ENCODE results near the gene DCP2.

Gene DCP2

DNA sequence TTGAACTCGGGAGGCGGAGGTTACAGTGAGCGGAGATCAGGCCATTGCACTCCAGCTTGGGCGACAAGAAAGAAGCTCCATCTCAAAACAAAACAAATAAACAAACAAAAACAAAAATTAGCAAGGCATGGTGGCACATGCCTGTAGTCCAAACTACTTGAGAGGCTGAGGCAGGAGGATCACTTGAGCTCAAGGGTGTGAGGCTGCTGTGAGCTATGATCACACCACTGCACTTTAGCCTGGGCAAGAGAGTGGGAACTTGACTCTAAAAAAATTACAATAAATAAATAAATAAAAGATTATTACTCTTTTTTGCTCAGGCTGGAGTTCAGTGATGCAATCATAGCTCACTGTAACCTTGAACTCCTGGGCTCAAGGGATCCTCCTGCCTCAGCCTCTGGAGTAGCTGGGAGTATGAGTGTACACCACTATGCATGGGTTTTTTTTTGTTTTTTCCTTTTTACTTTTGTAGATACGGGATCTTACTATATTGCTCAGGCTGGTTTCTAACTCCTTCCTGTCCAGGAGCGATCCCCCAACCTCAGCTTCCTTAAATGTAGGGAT is 9.0 kb upstream of the DCP2 start:
- DNase-seq = no peak

DNA sequence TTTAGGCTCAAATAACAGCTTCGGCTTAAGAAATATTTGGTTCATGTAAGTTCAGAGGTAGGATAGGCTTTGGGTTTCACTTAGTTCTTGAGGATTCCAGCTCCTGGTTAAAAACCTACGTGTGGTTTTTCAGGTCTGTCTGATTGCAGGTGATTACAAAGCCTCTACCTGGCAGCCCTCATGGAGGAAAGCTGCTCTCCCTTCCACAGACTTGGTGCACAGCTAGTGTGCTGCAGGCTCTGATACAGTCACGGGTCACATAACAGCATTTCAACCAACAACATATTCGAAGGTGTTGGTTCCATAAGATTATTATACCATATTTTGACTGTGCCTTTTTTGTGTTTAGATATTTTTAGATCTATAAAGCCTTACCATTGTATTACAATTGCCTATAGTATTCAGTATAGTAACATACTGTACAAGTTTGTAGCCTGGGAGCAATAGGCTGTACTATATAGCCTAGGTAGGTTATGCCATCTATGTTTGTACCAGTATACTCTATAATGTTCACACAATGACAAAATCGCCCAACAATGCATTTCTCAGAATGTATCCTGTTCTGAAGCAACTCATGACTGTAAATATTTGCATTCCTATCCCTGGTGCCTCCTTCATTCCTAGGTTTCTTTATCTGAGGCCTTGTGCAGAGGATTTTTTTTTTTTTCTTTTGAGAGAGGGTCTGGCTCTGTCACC is 8.0 kb upstream of the DCP2 start:
- DNase-seq = no peak

- DNase-seq = no peak
These were observed 5.3 kb upstream of the DCP2 start for GRCh38 chr5:112971276-112971675.

DNA sequence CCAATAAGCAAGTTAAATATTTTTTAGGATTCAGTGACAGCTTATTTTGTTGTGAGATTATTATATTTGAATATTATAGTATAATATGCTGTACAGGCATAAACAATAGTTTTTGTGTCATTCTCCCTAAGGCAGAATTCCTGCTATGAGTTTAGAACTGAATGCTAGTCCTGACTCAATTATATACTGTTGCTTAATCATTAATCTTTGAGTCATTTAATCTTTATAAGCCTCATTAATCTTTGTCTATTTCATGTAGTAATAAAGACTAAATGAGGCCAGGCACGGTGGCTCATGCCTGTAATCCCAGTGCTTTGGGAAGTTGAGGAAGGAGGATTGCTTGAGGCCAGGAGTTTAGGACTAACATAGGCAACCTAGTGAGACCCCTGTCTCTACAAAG is 3.6 kb upstream of the DCP2 start:
- no peak for DNase-seq

GRCh38 chr5:112973904-112974303 is 2.7 kb upstream of the DCP2 start:
- DNase-seq = no peak

GRCh38 chr5:112974901-112975300 is 1.7 kb upstream of the DCP2 start:
- no peak for DNase-seq

GRCh38 chr5:112975721-112976431 is 722 bp upstream of the DCP2 start:
- DNase-seq = no peak

DNA sequence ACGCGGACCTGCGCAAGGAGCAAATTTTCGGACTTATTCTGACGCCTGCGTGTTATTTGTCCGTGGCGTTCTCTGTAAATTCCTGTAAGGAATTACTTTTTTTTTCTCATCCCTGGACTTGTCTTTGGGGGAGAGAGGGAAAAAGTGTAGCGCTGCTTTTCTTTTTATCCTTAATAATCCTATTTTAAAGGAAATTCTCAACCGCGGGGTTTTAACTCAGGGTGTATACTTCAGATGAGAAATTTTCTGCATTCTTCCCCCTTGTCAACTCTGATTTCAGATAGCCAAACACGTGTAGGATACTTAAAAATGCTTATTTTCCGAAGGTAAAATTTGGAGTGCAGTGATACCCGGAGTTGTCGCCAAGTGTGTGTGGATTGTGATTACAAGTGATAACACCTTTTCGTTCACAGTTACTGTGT is 853 bp downstream of the DCP2 start:
- no peak for DNase-seq

DNA sequence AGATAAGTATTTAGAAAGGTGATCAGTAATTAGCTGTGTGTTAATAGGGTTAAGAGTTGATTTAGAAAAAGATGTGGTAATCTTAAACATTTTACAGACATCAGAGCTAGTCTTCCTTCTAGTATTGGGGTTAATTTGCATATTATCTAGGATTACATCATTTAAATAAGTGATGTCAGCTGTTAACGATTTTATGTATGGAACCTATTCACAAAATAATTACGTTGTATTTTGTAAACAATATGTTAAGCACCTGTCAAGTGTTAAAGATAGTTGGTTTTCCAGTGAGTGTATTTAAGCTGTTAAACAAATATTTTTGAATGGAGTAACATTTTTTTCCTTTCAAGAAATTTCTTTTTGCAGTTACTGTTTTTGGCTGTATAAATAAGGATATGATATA is 2.2 kb downstream of the DCP2 start:
- DNase-seq = no peak

DNA sequence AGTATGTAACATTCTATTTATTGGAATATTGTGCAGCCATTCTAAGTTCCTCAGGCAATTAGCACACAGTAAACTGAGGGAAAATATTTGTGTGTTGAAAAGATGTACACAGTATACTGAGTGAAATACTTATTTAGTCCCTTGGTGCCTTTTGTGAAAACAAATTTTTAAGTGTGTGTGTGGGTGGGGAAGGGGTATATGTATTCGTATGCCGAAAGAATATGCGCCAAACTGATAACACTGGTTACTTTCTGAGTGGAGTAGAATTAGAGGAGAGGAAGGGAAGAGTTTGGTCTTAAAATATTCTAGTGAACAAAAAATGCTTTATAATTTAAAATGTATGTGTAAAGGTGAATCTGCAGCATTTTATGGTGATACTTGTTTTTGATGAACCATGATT is 3.1 kb downstream of the DCP2 start:
- no peak for DNase-seq

- DNase-seq = no peak
These were observed 6.8 kb downstream of the DCP2 start for GRCh38 chr5:112983363-112983762.

DNA sequence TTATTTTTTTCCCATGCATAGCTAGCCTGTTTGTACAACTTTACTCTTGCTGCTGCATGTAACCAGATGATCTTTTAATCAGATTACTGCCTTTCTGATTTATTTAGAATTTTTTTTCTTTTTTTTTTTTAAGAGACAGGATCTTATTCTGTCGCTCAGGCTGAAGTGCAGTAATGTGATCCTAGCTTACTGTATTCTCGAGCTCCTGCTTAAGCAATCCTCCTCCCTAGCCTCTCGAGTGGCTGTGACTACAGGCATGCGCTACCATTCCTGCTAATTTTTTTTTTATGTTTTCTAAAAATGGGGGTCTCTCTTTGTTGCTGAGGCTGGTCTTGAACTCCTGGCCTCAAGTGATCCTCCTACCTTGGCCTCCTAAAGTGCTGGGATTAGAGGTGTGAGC is 9.6 kb downstream of the DCP2 start:
- DNase-seq = no peak

- peak; percentile 59 for DNase-seq
These were observed 19.4 kb downstream of the DCP2 start for GRCh38 chr5:112995764-112996618.

- DNase-seq = no peak
These were observed 20.3 kb downstream of the DCP2 start for GRCh38 chr5:112996830-112997374.

- DNase-seq = no peak
These were observed 21.7 kb downstream of the DCP2 start for GRCh38 chr5:112998296-112998695.

DNA sequence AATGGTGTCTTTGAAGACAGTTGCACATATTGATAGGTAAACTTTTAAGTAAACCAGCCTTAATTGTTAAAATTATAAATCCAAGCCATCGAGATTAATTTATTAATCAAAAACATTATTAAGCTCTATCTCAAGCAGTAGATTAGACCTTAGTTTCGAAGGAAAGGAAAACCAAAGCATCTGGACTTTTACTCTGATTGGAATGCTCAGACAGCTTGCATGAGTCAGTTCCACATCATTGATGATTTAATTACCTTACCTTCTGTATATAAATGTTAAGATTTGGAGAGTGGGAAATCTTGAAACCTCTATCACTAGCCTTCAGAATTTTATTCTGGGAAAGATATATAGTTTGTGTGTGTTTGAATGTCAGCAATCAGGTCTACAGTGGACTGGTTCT is 23.9 kb downstream of the DCP2 start:
- DNase-seq = no peak

DNA sequence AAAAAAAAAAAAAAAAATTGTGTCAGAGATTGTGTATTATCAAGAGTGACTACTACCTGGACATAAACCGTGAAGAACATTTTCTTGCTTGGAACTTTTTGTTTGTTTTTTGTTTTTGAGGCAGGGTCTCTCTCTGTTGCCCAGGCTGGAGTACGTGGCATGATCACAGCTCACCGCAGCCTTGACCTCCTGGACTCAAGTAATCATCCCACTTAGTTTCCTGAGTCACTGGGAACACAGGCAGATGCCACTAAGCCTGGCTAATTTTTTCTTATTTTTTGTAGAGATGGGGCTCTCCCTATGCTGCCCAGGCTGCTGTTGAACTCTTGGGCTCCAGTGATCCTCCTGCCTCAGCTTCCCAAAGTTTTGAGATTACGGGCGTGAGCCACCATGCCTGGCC is 25.8 kb downstream of the DCP2 start:
- no peak for DNase-seq

DNA sequence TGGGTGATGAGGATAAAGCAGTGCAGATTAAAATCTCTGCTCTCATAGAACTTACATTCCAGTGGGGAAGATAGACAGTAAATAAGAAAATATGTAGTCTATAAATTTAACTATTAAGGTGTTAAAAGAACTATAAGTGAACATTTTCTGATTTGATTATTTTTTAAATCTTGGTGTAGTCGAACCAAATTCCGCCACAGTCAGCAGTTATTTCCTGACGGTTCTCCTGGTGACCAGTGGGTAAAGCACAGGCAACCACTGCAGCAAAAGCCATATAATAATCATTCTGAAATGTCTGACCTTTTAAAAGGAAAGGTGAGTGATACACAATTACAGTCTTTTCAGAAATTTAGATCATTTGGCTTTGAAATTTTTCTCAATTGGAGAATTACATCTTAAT is 27.2 kb downstream of the DCP2 start:
- no peak for DNase-seq

- no peak for DNase-seq
These were observed 28.9 kb downstream of the DCP2 start for GRCh38 chr5:113005454-113005853.

GRCh38 chr5:113017881-113018635 is 41.5 kb downstream of the DCP2 start:
- DNase-seq = no peak

- DNase-seq = no peak
These were observed 44.1 kb downstream of the DCP2 start for GRCh38 chr5:113020461-113021273.

DNA sequence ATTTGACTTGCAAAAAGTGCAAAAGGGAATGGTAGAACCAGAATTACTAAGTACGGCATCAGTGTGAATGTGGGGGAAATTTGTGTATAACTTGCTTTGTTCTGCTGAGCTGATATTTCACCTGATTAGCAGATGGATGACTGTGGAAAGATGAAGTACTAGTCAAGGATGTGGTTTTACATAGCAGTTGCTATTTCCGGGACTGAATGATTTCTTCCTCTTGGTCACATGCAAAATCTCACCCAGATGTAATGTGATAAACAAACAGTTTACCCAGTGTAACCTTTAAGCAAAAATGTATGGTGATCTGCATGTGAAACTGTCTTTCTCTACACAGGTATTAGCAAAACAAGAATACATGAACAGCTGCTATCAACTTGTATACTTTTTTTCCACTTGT is 46.1 kb downstream of the DCP2 start:
- DNase-seq = no peak

All from CD4-positive, alpha-beta T cell treated with Interferon gamma for 1 hour (primary cell).